NCI-H2196 (cell line): ENCODE results near the gene FANCE.

Experiments
- DNase-seq: peaks from one replicate; lab custom pipeline; 2025; ENCODE audit not compliant: unreplicated experiment; lab: John Stamatoyannopoulos, UW

FANCE gene

DNA sequence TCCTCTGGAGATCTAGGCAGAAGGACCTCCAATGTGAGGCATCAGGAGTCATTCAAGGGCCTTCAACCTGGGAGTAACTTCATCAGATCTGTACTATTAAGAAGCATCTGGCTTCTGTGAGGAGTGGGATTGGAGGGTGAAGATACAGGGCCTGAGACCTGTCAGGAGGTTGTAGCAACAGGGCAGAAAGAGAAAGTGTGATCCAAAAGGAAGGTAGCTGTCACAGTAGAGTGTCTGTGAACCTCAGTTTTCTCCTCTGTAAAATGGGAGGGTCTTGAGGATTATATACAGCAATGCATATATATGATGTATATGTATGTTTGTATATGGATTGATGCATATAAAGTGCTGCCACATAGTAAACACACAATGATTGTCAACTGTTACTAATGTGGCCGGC is 13.5 kb downstream of the FANCE start:
- no peak for DNase-seq

DNA sequence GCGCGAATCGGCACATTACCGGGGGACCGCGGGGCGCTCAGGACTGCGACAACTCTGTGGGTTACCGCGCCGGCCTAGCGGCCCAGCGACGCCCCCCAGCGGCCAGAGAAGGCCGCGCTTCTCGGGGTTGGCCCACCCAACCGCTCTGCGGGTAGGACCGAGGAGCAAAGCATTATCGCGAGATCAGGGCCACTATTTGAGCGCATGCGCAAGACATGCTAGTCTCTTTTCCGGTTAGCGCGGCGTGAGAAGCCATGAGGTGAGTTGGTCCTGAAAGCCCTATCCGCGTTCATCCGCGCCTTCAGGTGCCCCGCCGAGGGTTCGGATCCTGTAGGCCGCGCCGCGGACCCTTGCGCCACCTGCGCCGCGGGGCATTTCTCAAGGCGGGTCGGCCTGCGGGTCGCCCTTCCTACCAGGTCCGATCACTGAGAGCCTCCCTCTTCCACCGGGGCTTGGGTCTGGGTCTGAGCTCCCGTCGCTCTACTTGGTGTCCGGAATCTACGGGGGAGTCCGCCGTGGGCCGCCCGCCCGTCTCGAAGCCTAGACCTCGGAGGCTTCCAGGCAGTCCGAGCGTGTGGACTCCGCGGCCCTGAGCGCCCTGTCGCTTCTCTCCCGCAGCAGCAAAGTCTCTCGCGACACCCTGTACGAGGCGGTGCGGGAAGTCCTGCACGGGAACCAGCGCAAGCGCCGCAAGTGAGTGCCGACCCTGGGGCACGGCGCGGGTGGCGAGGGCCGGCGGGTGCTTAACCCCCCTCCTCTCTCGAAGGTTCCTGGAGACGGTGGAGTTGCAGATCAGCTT is 16.2 kb downstream of the FANCE start, which contains the start of gene RPL10A:
TSS of gene RPL10A (plus strand) at position 221 of the 799 bp plus-strand sequence. CDS start at position 255, 34 bp downstream.
- peak; percentile 97 for DNase-seq

DNA sequence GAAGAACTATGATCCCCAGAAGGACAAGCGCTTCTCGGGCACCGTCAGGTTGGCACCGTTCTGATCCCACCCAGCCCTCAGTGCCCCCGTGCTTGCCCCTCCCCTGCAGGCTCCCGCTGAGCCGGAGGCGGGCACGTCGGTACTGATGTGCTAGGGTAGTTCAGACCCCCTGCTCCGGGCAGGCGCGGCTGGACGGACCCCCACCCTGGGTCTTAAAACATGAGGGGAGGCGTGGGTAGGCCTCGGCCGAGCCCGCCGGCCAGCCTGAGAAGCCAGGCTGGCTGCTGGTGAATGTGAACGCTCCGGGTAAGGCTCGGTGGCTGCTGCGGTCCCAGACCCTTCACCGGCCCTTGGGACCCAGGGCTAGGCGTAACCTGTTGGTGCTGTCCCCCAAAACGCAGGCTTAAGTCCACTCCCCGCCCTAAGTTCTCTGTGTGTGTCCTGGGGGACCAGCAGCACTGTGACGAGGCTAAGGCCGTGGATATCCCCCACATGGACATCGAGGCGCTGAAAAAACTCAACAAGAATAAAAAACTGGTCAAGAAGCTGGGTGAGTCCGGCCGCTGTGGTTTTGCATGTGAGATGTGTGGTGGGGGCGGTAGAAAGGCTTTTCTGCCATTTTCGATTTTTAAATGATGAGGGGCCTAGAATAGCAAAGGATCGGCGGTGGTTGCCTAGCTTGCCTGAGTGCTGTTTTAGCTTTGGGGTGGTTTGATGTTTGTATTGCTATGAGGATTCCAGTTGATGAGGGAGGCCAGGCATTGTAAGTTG is 17.0 kb downstream of the FANCE start:
- DNase-seq: no peak

DNA sequence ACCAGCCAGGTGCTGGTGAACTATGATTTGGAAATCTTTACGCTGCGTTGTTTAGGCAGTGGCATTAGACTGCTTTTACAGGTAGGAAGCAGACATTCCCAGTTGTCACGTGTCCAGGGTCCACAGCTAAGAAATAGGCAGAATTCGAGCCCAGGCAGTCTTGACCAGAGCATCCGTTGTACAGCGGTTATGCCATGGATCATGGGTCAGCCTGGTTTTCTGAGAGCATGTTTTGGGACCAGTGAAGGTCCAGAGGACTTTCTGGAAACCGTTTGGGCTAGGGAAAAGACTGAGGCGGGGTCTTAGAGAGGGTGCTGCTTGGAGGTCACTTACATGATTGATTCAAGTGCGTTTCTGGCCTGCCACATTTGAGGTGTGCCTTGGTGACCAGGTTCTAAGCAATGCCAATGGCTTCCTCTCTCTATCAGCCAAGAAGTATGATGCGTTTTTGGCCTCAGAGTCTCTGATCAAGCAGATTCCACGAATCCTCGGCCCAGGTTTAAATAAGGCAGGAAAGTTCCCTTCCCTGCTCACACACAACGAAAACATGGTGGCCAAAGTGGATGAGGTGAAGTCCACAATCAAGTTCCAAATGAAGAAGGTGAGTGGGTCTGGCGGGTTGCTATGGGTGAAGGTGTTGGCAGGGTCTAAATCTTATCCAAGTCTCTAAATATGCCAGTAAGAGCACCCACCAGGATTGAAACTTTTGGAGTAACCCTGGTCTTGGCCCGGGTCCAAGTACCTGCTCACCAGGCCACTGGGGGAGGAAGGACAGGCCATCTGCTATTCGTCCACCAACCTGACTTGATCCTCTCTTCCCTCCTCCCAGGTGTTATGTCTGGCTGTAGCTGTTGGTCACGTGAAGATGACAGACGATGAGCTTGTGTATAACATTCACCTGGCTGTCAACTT is 17.9 kb downstream of the FANCE start:
- DNase-seq: peak; percentile 16

GRCh38 chr6:35470663-35471120 is 18.6 kb downstream of the FANCE start:
- DNase-seq: no peak

- no peak for DNase-seq
Observed at GRCh38 chr6:35471836-35472345, 19.8 kb downstream of the FANCE start.

GRCh38 chr6:35473075-35473849 is 21.1 kb downstream of the FANCE start:
- no peak for DNase-seq

DNA sequence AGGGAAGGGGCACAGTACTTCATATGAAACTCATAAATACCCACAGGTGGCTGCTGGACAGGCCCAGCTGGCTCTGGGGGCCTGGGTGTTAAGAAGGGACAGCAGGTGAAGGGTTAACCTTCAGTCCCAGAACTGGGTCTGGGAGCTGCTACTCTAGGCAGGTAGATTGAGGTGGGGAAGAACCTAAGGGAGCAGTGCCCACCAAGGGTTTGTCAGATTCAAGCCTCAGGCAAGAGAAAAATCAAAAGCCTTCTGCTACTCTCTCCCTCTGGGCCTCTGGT is 21.7 kb downstream of the FANCE start:
- DNase-seq: no peak

DNA sequence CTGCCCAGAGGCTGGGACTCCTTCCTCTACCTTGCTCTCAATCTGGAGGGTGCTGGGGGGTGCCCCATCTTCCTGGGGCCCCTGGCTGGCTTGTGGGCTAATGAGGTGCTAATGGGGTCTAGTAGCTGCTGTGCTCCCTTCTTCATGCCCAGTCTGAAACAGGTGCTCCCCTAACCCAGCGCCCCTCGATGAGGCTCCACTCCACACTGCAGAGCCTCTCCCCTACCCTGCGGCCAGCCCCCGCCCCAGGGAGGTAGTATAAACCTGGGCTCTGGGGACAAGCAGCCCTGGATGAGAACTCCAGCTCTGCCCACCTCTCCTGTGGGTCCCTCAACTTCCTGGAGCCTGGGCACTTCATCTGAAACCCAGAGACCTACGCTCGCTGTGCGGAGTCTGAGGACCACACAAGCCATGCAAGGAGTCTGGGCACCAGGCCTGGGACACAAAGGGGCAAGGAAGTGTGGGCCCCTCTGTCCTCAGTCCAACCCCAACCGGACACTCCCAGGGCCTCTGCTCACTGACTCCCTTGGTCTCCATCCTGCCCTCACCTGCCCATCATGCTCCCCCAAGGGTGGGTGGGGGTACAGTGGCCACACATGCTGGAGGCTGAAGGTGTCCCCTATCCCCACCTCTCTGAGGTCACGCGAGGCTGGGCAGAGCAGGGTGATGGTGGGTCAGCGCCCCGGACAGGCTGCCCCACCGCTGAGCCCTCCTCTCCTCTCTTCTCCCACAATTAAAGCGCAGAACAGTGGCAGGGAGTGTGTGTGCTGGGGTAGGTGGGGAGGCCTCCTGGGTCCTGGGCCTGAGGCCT is 22.2 kb downstream of the FANCE start:
- DNase-seq: no peak

- no peak for DNase-seq
Observed at GRCh38 chr6:35474942-35475570, 22.9 kb downstream of the FANCE start.

DNA sequence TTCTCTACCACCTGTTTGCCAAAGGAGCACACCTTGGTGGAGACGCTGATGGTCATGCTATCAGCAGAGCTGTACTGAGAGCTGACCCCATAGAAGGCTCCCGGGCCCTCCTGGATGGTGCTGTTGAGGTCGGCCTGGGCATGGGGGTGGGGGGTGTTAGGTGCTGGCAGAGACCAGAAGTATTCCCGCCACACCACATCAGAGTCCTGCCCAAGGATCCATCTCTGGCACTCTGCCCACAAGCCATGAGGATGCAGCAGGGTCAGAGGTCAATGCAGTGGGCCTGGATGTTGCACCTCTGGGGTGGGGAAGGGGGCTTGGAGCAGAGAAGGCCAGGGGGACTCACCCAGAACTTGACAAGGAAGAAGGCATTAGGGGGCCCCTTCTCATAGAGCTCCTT is 23.4 kb downstream of the FANCE start:
- DNase-seq: no peak

DNA sequence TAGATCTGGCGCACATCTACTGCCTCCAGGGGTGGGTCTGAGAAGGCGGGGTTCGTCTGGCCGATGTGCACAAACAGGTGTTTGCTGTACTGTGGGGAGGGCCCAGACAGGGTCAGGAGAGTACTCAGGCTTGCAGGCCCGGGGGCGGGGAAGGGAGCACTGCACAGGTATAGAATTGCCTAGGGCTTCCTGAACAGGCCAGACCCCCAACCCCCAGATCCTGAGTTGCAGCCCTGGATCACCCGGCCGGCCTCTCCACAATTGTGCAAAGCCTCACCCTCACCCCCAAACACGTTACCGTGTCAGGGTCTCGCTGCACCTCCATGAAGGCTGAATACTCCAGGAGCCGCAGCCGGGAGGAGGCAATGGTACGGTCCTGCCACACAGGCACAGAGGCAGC is 23.9 kb downstream of the FANCE start:
- no peak for DNase-seq

- DNase-seq: no peak
Observed at GRCh38 chr6:35477028-35477427, 24.9 kb downstream of the FANCE start.

GRCh38 chr6:35477551-35478179 is 25.5 kb downstream of the FANCE start:
- no peak for DNase-seq

DNA sequence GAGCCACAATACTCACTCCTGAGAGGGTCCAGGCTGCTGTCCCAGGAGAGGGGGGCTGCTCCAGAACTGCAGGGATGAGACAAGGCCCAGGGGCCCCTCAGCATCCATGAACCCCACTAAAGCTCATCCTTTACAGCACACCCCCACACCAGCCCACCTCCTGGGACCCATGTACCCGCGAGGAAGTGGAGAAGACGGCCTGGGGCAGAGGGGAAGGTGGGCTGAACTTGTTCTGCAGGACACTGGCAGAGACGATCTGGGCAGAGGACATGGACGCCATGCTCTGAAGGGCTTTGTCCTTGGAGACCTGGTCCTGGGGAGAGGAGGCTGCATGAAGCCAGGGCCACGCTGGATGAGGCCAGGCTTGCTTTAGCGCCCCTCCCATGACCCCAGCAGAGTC is 26.1 kb downstream of the FANCE start:
- DNase-seq: no peak

DNA sequence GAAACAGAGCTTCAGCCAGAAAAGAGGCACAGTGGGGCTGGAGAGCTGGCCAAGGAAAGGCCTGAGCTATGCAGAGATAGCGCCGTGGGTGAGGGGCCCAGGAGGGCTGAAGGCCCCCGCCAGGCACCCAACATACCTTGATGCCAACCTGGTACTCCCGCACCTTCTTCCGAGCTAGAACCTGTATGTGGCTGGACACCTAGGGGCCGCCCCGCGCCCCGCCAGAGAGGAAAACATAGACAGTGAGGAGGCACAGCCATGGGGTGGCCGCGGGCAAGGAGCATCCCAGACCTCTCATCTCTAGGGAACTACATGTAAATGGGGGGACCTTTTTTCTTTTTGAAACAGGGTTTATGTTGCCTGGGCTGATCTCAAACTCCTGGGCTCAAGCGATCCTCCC is 28.0 kb downstream of the FANCE start:
- DNase-seq: no peak

DNA sequence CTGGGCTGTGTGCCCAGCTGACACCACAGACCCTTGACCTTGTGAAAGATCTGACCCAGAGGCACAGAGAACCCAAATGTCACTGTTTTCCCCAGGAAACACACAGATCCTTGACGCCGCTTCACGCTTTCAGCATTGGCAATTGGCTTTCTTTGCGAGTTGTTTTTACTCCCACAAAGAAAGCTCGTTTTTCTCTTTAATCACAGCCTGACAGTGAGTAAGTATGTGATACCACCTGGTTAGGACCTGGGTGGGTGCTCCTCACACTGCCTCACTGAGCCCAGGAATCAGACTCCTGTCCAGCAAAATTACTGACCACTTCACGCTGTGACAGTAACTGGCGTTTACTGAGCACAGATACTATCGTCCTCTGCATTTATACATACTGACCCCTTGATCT is 29.1 kb downstream of the FANCE start:
- no peak for DNase-seq

GRCh38 chr6:35483062-35483461 is 30.9 kb downstream of the FANCE start:
- DNase-seq: no peak

DNA sequence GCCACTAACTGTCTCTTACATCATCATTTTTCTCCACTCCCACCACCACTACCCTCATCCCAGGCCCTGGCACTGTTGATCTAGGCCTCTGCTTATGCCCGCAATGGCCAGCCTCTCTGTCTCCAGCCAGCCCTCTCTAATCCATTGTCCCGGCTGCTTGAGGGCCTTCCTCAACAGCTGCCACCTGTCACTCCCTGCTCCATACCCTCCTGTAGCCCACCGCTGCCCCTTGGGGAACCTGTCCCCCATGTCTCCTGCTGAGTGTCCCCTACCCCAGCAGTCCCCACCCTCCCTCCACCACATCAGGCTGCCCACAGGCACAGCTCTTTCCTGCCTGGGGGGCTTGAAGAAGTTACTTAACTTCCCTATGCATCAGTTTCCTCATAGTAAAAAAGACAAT is 31.4 kb downstream of the FANCE start:
- DNase-seq: no peak
